GM03348 (cell line): ENCODE results near the gene EYA2.
"Not testable (repeated sequence)": the region's sequence is repeated elsewhere in the genome, so short reads cannot be mapped to it uniquely, and the experiment has no call there.

Experiments used
- DNase-seq: peaks from one replicate; pipeline ENCODE4 v3.0.0; 2012; ENCODE audit warnings: low spot score

The EYA2 gene

DNA sequence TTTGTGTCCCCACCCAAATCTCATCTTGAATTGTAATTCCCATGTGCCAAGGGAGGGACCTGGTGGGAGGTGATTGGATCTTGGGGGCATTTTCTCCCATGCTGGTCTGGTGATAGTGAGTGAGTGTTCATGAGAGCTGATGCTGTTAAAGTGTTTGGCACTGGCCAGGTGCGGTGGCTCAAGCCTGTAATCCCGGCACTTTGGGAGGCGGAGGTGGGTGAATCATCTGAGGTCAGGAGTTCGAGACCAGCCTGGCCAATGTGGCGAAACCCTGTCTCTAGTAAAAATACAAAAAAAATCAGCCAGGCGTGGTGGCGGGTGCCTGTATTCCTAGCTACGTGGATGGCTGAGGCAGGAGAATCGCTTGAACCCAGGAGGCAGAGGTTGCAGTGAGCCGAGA is 37.8 kb downstream of the EYA2 start:
- not testable (repeated sequence) for DNase-seq

GRCh38 chr20:46933150-46933549 is 38.5 kb downstream of the EYA2 start:
- DNase-seq: no peak

GRCh38 chr20:46934746-46935287 is 40.2 kb downstream of the EYA2 start:
- no peak for DNase-seq

- no peak for DNase-seq
Observed at GRCh38 chr20:46935394-46936017, 40.9 kb downstream of the EYA2 start.

DNA sequence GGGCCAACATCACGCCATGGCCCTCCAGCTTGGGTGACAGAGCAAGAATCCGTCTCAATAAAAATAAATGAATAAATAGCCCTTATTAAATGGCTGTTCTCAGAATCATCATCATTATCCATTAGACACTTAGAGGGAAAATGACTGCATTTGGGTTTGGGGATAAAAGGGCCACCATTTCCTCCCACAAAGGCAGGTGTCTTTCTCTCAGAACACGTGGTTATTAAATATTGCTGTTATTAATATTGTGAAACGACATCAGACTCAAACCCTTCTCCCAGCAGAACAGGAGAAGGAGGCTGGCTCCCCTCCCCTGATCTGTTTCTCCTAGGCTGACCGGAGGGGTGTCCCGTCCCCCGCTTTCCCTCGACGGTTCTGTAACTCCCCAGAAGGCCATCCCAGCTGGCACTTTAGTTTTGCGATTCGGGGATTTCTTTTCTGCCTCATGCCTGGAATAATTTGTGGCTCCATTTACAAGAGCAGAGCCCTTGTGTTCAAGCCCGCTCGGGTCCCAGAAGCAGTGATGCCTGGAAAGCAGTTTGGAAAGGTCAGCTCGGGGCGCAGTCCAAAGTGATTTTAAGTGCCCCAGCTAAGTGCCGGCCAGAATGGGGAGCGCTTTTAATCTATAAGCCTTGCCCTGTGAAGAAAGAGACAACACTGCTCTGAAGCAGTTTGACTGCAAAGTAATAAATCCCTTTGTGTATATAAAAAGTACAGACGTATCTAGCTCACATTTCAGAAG is 41.9 kb downstream of the EYA2 start:
- no peak for DNase-seq

GRCh38 chr20:46937157-46937523 is 42.5 kb downstream of the EYA2 start:
- no peak for DNase-seq

DNA sequence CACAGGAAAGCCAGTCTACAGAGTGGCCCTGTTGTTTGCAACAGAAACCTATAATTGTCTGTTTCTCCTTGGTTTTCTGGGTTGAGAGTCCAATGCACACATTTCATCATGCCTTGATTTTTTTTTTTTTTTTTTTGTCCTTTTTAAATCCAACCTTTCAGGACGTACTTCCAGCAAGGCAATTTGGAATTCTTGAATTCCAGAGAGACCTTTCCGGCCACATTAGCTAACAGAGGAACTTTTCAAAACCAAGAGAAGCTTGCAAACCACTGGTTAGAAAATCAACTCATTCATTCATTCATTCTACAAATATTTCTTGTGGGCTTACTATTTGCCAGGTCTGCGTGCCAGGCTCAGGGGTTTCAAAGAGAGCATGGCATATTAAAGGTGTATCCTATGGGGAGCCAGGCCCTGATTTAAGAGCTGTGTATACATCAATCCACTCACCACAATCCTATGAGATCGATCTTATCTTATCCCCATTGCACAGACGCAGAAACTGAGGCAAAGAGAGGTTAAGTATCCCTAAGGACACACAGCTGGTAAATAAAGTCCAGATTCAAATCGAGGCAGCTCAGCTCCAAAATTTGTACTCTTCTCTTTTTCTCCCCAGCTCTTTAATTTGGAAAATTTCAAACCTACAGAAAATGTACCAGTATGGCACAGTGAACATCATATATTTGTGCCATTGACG is 43.0 kb downstream of the EYA2 start:
- DNase-seq: no peak

DNA sequence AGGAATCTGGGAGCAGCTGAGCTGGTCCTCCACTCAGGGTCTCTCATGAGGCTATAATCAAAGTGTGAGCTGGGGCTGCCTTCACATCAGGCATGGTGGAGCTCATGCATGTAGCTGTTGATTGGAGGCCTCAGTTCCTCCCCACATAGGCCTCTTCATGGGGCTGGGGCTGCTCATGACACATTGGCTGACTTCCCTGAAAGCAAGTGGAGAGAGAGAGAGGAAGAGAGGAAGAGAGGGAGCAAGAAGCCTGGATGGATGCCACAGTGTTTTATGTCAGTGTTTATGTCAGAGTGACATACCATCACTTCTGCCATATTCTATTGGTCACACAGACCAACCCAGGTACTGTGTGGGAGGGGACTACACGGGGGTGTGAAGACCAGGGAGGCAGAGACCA is 43.8 kb downstream of the EYA2 start:
- no peak for DNase-seq

- no peak for DNase-seq
Observed at GRCh38 chr20:46939031-46939965, 44.7 kb downstream of the EYA2 start.

DNA sequence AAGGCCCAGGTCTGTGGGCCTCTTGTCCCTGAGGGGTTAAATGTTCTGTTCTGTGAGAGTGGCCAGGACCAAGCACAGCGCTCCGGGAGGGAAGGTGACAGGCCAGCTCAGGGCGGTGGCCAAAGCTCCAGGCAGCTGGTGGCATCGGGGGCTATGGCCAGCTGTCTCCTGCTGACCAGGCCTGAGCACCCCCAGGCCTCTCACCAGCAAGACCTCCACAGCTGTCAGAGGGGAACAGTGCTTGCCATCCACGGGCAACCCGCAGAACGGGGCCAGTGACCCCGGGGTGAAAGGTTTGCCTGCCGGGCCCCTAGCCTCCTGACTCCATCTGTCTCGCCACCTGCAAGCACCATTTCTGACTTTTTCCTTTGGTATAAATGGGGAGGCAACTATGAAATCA is 46.0 kb downstream of the EYA2 start:
- no peak for DNase-seq

DNA sequence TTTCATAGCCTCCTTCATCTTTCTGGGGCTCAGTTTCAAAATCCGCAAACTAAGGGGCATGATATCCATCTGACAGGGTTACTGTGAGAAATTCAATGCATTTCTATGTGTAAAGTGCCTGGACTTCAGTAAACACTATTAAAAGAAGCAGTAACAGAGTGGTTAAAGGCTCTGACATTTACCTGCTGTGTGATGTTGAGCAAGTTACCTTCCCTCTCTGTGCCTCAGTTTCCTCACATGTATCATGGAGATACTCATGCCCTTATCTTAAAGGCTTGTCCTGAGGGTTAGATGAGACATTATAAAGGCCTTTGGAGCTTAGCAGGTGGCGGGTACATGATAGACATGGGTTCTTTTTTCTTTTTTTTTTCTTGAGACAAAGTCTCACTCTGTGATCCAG is 46.8 kb downstream of the EYA2 start:
- no peak for DNase-seq

GRCh38 chr20:46943861-46944591 is 49.4 kb downstream of the EYA2 start:
- DNase-seq: no peak

DNA sequence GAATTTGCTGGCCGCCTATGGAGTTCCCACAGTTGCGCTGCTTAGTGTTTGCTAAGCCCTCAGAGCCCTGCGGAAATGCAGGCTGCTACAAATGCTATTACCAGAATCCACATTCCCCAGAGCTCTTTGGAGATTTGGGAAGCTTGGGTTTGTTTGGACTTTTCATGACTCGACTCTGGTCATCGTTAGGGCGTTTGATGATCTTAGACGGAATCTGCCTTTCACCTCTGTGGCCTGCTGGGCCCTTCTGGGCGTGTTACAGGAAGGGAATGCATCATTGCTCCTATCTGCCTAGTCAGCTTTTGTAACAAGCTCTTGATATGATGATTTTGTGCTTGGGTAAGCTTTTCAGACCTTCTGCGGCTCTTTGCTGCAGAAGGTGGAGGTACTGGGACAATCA is 50.8 kb downstream of the EYA2 start:
- no peak for DNase-seq

GRCh38 chr20:46946181-46946624 is 51.6 kb downstream of the EYA2 start:
- no peak for DNase-seq

GRCh38 chr20:46946796-46947195 is 52.2 kb downstream of the EYA2 start:
- no peak for DNase-seq

GRCh38 chr20:46948081-46948480 is 53.4 kb downstream of the EYA2 start:
- DNase-seq: no peak

DNA sequence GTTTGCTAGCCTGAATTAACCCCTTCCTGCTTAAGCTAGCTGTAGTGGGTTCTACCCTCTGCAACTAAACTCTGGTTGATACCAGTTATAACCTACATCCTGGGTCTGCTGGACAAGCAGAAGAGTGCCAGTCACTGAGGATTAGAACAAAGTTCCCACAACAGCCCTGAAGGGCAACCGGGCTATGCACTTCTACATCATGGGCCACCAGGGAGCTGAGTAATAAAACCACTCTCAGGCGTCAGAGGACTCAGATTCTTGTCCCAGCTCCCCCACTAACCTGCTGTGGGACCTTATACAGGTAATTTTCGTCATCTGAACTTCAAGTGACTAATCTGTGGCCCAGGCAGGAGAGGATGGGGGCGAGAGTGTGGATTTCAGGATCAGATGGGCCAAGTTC is 56.8 kb downstream of the EYA2 start:
- DNase-seq: no peak

DNA sequence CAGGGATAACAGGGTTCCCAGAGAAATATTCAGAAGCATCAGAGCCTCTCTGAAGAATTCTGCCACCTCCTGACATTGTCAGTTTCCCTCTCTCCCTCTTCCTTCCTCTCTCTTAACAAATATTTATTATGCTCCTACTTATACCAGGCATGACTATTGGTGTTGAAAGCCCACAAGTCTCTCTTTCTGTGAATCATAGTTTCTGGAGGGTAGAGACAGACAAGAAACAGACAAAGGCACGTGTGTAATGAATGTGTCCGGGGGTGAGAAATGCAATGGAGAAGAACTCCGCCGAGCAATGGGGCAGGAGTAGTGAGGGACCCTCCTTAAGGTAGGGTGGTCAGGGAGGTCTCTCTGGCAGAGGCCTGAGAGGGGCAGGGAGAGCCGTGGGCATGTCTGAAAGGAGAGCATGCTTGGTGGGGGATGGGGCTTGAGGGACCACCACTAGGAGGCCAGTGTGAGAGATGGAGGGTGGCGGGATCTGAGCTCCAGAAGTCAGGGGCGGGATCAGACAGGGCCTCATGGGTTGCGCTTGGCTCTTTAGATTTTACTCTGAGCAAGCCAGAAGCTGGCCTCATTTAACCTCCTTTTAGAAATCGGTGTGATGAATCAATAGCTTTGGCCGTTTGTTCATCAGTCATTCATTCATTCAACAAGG is 57.3 kb downstream of the EYA2 start:
- peak; percentile 48 for DNase-seq

GRCh38 chr20:46953596-46953995 is 59.0 kb downstream of the EYA2 start:
- DNase-seq: no peak

- peak; percentile 81 for DNase-seq
Observed at GRCh38 chr20:46954490-46955038, 59.9 kb downstream of the EYA2 start.
